ENCODE results near the gene KLHL33. TPM values are rescaled to one million over a fixed set of nuclear protein-coding genes. Genes with fewer than 3 reads are reported as not detected.

KLHL33 gene
- polyA plus RNA-seq, 2 of the 4 experiments (the other 2 are of a cell fraction), result not detected

DNA sequence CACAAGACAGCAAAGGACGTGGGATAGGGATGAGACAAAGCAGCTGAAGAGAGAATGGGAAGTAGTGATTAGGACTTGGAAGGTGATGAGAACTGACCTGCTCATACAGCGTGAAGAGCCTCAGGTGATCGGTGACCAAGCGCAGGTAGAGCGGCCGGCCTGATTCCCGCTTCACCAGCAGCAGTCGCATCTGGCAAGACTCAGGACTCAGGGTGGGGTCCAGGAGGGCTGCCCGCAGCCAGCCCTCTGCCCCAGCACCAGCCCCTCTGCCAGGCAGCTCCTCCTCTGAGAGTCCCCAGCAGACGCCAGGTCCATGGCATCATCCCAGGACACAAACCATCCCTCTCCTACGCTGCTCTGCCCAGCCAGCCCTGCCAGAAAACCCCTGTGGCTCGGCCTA is 53.4 kb downstream of the KLHL33 start (continued):
- TF ChIP-seq HOXA7 (CRISPR knock-in tag; IDR thresholded peaks at IDR 0.05) (no peak), ZC3H11A (IDR thresholded peaks at IDR 0.05) (no peak)

DNA sequence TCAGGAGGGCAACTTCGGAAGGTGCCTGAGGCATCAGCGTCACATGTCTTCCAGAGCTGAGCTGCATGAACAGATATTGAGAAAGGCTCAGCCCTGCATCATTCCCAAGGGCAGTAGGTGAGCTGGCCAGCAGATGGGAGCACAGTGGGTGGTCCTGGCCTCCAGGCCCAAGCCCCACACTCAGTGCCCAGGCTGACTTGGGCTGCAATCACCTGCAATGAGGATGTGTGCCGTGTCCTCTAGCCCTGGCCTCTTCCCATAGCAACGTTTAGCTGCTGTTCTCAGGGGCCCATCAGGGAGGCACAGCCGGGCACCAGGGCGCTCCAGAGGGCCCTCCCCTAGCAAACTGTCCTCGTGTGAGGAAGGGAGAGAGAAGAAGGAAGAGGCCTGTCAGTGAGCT is 54.6 kb downstream of the KLHL33 start:
- CTCF ChIA-PET, result no interaction called here
- Histone ChIP-seq H3K9me3 (no peaks in the 10 kb centered on the region), H3K4me3 (no peak overlapping the region), H3K4me1 (no peaks in the 10 kb centered on the region), H3K4me2 (no peak overlapping the region), H3K27ac (no peak overlapping the region)
- TF ChIP-seq CHD4 (IDR thresholded peaks at IDR 0.05; ENCODE audit: borderline replicate concordance) (no peak), POLR2A (IDR thresholded peaks at IDR 0.05; ENCODE audit: low read length) (no peak), CBX2 (IDR thresholded peaks at IDR 0.05; ENCODE audit: borderline replicate concordance, low read depth) (no peak), EHF (CRISPR knock-in tag; IDR thresholded peaks at IDR 0.05) (no peak), JUN (IDR thresholded peaks at IDR 0.05) (no peak)
- FAIRE-seq, result no peak
- POLR2A ChIA-PET, result interaction anchor here (0.8 to 1.5 kb wide), 2 partner anchors 32 to 74 kb away, joined by 3 to 4 read pairs; partner anchors contain the start of genes APEX1, OSGEP and TEP1
- WGBS (ENCODE audit: missing lambda C conversion rate), result 86% methylated on average over 6 of the region's 7 CpGs
- DNase-seq (ENCODE audit: low read depth in 1 of 2, low spot score in 1 of 2), result no peak
- ATAC-seq, result no peak

DNA sequence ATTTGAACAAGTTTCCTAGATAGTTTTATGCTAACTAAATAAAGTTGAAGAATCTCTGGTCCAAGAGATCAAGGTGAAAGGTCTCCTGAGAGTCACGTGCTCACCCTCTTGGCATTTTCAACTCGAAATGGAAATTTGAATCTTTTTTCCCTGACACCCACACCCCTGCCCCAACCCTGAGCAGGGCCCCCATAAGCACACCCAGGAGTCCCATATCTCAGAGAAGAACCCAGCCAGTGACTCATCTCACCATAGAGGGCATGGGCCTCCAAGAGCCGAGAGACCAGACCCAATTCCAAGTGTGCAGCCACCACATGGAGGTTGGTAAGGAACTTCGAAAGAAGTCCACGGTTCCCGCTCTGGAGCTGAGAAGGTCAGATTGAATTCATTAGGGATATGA is 55.3 kb downstream of the KLHL33 start:
- no peak for FAIRE-seq
- Histone ChIP-seq H3K27ac (no peak overlapping the region), H3K4me1 (no peaks in the 10 kb centered on the region), H3K4me2 (no peak overlapping the region), H3K9me3 (no peaks in the 10 kb centered on the region), H3K4me3 (no peak overlapping the region)
- ChIA-PET CTCF (no interaction called here), POLR2A (interaction anchor here (0.8 to 1.5 kb wide), 2 partner anchors 33 to 74 kb away, joined by 3 to 4 read pairs; partner anchors contain the start of genes APEX1, OSGEP and TEP1)
- ATAC-seq, result no peak
- WGBS (ENCODE audit: missing lambda C conversion rate), result 88% methylated on average over 6 of the region's 6 CpGs
- no peak for TF ChIP-seq MAZ (IDR thresholded peaks at IDR 0.05; ENCODE audit: borderline replicate concordance, low read depth, low read length)
- TF ChIP-seq FOXS1 (CRISPR knock-in tag; IDR thresholded peaks at IDR 0.05), result no peak
- TF ChIP-seq NFE2L2 (conservative IDR thresholded peaks at IDR 0.05; ENCODE audit: low read length), result no peak
- TF ChIP-seq POLR2A (IDR thresholded peaks at IDR 0.05; ENCODE audit: low read length), result no peak
- no peak for TF ChIP-seq SREBF2 (IDR thresholded peaks at IDR 0.05)
- TF ChIP-seq ZNF302 (CRISPR knock-in tag; IDR thresholded peaks at IDR 0.05), result no peak
- TF ChIP-seq ZC3H11A (IDR thresholded peaks at IDR 0.05), result no peak
- TF ChIP-seq, protein P1, sequence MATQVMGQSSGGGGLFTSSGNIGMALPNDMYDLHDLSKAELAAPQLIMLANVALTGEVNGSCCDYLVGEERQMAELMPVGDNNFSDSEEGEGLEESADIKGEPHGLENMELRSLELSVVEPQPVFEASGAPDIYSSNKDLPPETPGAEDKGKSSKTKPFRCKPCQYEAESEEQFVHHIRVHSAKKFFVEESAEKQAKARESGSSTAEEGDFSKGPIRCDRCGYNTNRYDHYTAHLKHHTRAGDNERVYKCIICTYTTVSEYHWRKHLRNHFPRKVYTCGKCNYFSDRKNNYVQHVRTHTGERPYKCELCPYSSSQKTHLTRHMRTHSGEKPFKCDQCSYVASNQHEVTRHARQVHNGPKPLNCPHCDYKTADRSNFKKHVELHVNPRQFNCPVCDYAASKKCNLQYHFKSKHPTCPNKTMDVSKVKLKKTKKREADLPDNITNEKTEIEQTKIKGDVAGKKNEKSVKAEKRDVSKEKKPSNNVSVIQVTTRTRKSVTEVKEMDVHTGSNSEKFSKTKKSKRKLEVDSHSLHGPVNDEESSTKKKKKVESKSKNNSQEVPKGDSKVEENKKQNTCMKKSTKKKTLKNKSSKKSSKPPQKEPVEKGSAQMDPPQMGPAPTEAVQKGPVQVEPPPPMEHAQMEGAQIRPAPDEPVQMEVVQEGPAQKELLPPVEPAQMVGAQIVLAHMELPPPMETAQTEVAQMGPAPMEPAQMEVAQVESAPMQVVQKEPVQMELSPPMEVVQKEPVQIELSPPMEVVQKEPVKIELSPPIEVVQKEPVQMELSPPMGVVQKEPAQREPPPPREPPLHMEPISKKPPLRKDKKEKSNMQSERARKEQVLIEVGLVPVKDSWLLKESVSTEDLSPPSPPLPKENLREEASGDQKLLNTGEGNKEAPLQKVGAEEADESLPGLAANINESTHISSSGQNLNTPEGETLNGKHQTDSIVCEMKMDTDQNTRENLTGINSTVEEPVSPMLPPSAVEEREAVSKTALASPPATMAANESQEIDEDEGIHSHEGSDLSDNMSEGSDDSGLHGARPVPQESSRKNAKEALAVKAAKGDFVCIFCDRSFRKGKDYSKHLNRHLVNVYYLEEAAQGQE (IDR thresholded peaks at IDR 0.05), result no peak
- no peak for TF ChIP-seq JUN (IDR thresholded peaks at IDR 0.05)
- TF ChIP-seq RNF2 (IDR thresholded peaks at IDR 0.05; ENCODE audit: borderline replicate concordance, low read depth), result no peak
- TF ChIP-seq EHMT2 (IDR thresholded peaks at IDR 0.05; ENCODE audit: low read depth), result no peak
- TF ChIP-seq PHF8 (IDR thresholded peaks at IDR 0.05; ENCODE audit: borderline replicate concordance, low read depth), result no peak
- TF ChIP-seq TP53 (CRISPR knock-in tag; IDR thresholded peaks at IDR 0.05), result no peak
- TF ChIP-seq, protein P2, sequence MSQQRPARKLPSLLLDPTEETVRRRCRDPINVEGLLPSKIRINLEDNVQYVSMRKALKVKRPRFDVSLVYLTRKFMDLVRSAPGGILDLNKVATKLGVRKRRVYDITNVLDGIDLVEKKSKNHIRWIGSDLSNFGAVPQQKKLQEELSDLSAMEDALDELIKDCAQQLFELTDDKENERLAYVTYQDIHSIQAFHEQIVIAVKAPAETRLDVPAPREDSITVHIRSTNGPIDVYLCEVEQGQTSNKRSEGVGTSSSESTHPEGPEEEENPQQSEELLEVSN (IDR thresholded peaks at IDR 0.05; ENCODE audit: borderline replicate concordance, low read depth), result no peak
- TF ChIP-seq RAD21 (conservative IDR thresholded peaks at IDR 0.05 in 1 of 2, IDR thresholded peaks at IDR 0.05 in 1 of 2), result no peak
- TF ChIP-seq HEYL (CRISPR knock-in tag; IDR thresholded peaks at IDR 0.05), result no peak
- no peak for DNase-seq (ENCODE audit: low read depth in 1 of 2, low spot score in 1 of 2)
